ENCODE measurements around the gene MYPOP. TPM values are rescaled to one million over a fixed set of nuclear protein-coding genes. Genes with fewer than 3 reads are reported as not detected.

Gene MYPOP
- total and polyA plus RNA-seq, 2 of the 13 experiments (the other 11 are each of a cell fraction or from before 2014, with no cell fraction given): 2.3 to 2.7 TPM

- no peak for TF ChIP-seq ATF7 (IDR thresholded peaks at IDR 0.05)
- no peak for TF ChIP-seq ATF7 (CRISPR knock-in tag; IDR thresholded peaks at IDR 0.05)
- TF ChIP-seq ZNF18 (CRISPR knock-in tag; IDR thresholded peaks at IDR 0.05; ENCODE audit: insufficient replicate concordance): no peak
- TF ChIP-seq NONO (IDR thresholded peaks at IDR 0.05): no peak
- TF ChIP-seq NONO (CRISPR knock-in tag; conservative IDR thresholded peaks at IDR 0.05): peak; percentile 77
- peak; percentile 72; the same call in 1 of the 2 replicates for TF ChIP-seq NFAT5 (CRISPR knock-in tag; IDR thresholded peaks at IDR 0.05)
- no peak; the same call in 1 of the 2 replicates for TF ChIP-seq ZNF280B (CRISPR knock-in tag; IDR thresholded peaks at IDR 0.05; ENCODE audit: borderline replicate concordance)
- no peak for TF ChIP-seq FOXP1 (IDR thresholded peaks at IDR 0.05)
- no peak for TF ChIP-seq FOXP1 (CRISPR knock-in tag; IDR thresholded peaks at IDR 0.05)
- TF ChIP-seq ZNF574 (CRISPR knock-in tag; IDR thresholded peaks at IDR 0.05): peak; percentile 96
- no peak; the same call in 1 of the 2 replicates for TF ChIP-seq MEIS1 (CRISPR knock-in tag; IDR thresholded peaks at IDR 0.05; ENCODE audit: borderline replicate concordance)
- no peak for TF ChIP-seq SSRP1 (CRISPR knock-in tag; IDR thresholded peaks at IDR 0.05)
- TF ChIP-seq HDAC6 (IDR thresholded peaks at IDR 0.05; ENCODE audit: low read depth, low read length): no peak
- no peak for TF ChIP-seq CBX2 (IDR thresholded peaks at IDR 0.05; ENCODE audit: low read depth, low read length)
- TF ChIP-seq CBX2 (CRISPR knock-in tag; IDR thresholded peaks at IDR 0.05; ENCODE audit: low read depth): no peak
These were observed 39.7 kb downstream of the MYPOP start, which contains the start of gene SYMPK (continued) for GRCh38 chr19:45862564-45863334.
